ENCODE data around the gene OXSR1. TPM values are rescaled to one million over a fixed set of nuclear protein-coding genes. Genes with fewer than 3 reads are reported as not detected.

The OXSR1 gene
- total and polyA plus RNA-seq, 2 of the 13 experiments (the other 11 are each of a cell fraction or from before 2014, with no cell fraction given): 27.4 to 32.6 TPM

GRCh38 chr3:38163841-38164642 is 1.3 kb upstream of the OXSR1 start:
- no peak for FAIRE-seq
- in situ Hi-C loops (cut with HindIII; ENCODE audit: extremely low pct_ligation_motif_present, low pct_unique_long_range_greater_than_20kb): no loop called here
- no peak for DNase-seq (ENCODE audit: low spot score)

More at GRCh38 chr3:38163841-38164642, 1.3 kb upstream of the OXSR1 start:
- POLR2A ChIA-PET: interaction anchor here (0.6 to 5.1 kb wide), 16 partner anchors 12 to 332 kb away, joined by 3 to 179 read pairs (median 4); partner anchors contain the start of genes ACAA1, ACVR2B, EXOG and MYD88
- Histone ChIP-seq H3K27me3 (ENCODE audit: control insufficient read depth in 1 of 2, insufficient read depth in 2 of 2, low read length in 2 of 2) (no peaks in the 10 kb centered on the region; a peak in 1 of 5 replicates), H3K27ac (ENCODE audit: extremely low read length, insufficient read depth, low read length) (peak overlapping the region; percentile 96), H3K4me2 (ENCODE audit: low read depth, low read length) (peak overlapping the region; percentile 86), H4K20me1 (ENCODE audit: insufficient read depth, low read length) (peaks cover 13% of the 10 kb centered on the region), H3K36me3 (replicated peaks in 1 of 2; ENCODE audit: control insufficient read depth in 1 of 2, insufficient read depth in 2 of 2, low read length in 2 of 2) (no peaks in the 10 kb centered on the region), H3K4me3 (replicated peaks in 1 of 3; ENCODE audit: insufficient read depth in 1 of 3, low read depth in 2 of 3, low read length in 3 of 3) (peak overlapping the region; percentile 86 to 97 (median 90)), H3K9ac (ENCODE audit: insufficient read depth, low read depth, low read length) (peak overlapping the region; percentile 87), H3K4me1 (ENCODE audit: insufficient read depth, low read length) (peaks cover 44% of the 10 kb centered on the region), H2AFZ (ENCODE audit: low read length) (no peak overlapping the region), H3K79me2 (ENCODE audit: insufficient read depth, low read length) (peaks cover 33% of the 10 kb centered on the region), H3K9me3 (ENCODE audit: low read length) (no peaks in the 10 kb centered on the region)
- no peak for ATAC-seq
- 64% methylated on average over 23 of the region's 24 CpGs for WGBS (ENCODE audit: low lambda C conversion rate)
- intact Hi-C loops (cut with micrococcal nuclease; ENCODE audit: unreplicated experiment): loop anchor here (2.0 kb wide), 1 partner anchor 25 kb away; the partner anchor contains the start of gene MYD88
- no TSS peak for BruUV-seq (replicated peaks)
- no peak for TF ChIP-seq SMARCC2 (IDR thresholded peaks at IDR 0.05)
- TF ChIP-seq PRPF4 (IDR thresholded peaks at IDR 0.05; ENCODE audit: low read depth, low read length, poor library complexity, severe bottlenecking): peak; percentile 23
- 0 out of 2 replicates have a peak, but pooled peaks have one; percentile 6 for TF ChIP-seq RNF219 (CRISPR knock-in tag; IDR thresholded peaks at IDR 0.05)
- TF ChIP-seq TEAD2 (CRISPR knock-in tag; IDR thresholded peaks at IDR 0.05): no peak
- TF ChIP-seq ZMYM3 (CRISPR knock-in tag; IDR thresholded peaks at IDR 0.05): peak; percentile 8; the same call in 1 of the 2 replicates
- TF ChIP-seq MZF1 (CRISPR knock-in tag; IDR thresholded peaks at IDR 0.05; ENCODE audit: borderline replicate concordance): 0 out of 2 replicates have a peak, but pooled peaks have one; percentile 13
- TF ChIP-seq ZBTB33 (CRISPR knock-in tag; IDR thresholded peaks at IDR 0.05): 0 out of 2 replicates have a peak, but pooled peaks have one; percentile 20
- peak; percentile 92 for TF ChIP-seq ZBTB38 (CRISPR knock-in tag; IDR thresholded peaks at IDR 0.05)
- CTCF ChIA-PET (ENCODE audit: low intra/inter-chr PET ratio, low total read pairs): no interaction called here
